DND-41 (cell line): ENCODE measurements around the gene DLGAP1.

Experiments
- ATAC-seq: fragments of 200-7000 bp; cut with Tn5 transposase; 3 replicates; pipeline ENCODE4 v1.9.1; 2021; ENCODE audit warnings: low read depth; ENCODE audit not compliant: insufficient read depth
- DNase-seq: peaks from one replicate; pipeline ENCODE4 v3.0.0-alpha.2; 2020
- H2AFZ ChIP-seq: 2 replicates; pipeline ENCODE4 v1.6.0; 2012; ENCODE audit warnings: low read depth, low read length
- H3K27ac ChIP-seq: 2 replicates; pipeline ENCODE4 v1.5.1; 2012; ENCODE audit warnings: low read length, inconsistent platforms
- H3K27me3 ChIP-seq: fragments of 200-600 bp; sonication (generic); 2 replicates; pipeline ENCODE4 v1.6.0; 2012; ENCODE audit warnings: low read length, mild to moderate bottlenecking, inconsistent platforms; ENCODE audit not compliant: insufficient read depth, poor library complexity
- H3K36me3 ChIP-seq: 2 replicates; pipeline ENCODE4 v1.5.1; 2012; ENCODE audit warnings: low read length, inconsistent platforms; ENCODE audit not compliant: insufficient read depth
- H3K4me1 ChIP-seq: 2 replicates; pipeline ENCODE4 v1.5.1; 2012; ENCODE audit warnings: mild to moderate bottlenecking, low read length; ENCODE audit not compliant: insufficient read depth
- H3K4me2 ChIP-seq: 2 replicates; pipeline ENCODE4 v1.6.0; 2012; ENCODE audit warnings: mild to moderate bottlenecking, moderate library complexity, low read length, inconsistent platforms; ENCODE audit not compliant: insufficient read depth
- H3K4me3 ChIP-seq, 2 experiments: fragments of 200-600 bp in 1 of 2; shearing (Covaris generic) in 1 of 2; 2 replicates each; pipeline ENCODE4 v1.5.1; 2012 to 2016; ENCODE audit warnings: inconsistent platforms in 2 of 2, low read length in 2 of 2, mild to moderate bottlenecking in 2 of 2, low read depth in 1 of 2, moderate library complexity in 1 of 2
- H3K79me2 ChIP-seq: 2 replicates; pipeline ENCODE4 v1.6.0; 2012; ENCODE audit warnings: low read length, inconsistent platforms; ENCODE audit not compliant: insufficient read depth
- H3K9ac ChIP-seq: 2 replicates; pipeline ENCODE4 v1.6.0; 2012; ENCODE audit warnings: low read depth, mild to moderate bottlenecking, inconsistent platforms, low read length, moderate library complexity
- H3K9me3 ChIP-seq: 2 replicates; pipeline ENCODE4 v1.5.1; 2012; ENCODE audit warnings: low read length, moderate library complexity, mild to moderate bottlenecking, inconsistent platforms; ENCODE audit not compliant: insufficient read depth, severe bottlenecking
- H4K20me1 ChIP-seq: 2 replicates; pipeline ENCODE4 v1.6.0; 2012; ENCODE audit warnings: low read length; ENCODE audit not compliant: insufficient read depth
- CTCF ChIP-seq: IDR thresholded peaks from 2 replicates; pipeline ENCODE4 v1.5.1; 2012; ENCODE audit warnings: borderline replicate concordance, low read length, moderate library complexity, mild to moderate bottlenecking; ENCODE audit not compliant: poor library complexity, severe bottlenecking; ENCODE audit errors: extremely low read depth
- EZH2 ChIP-seq: IDR thresholded peaks from 3 replicates; pipeline ENCODE4 v1.6.1; 2012; ENCODE audit warnings: borderline replicate concordance, low read depth, mild to moderate bottlenecking, moderate library complexity, low read length, inconsistent platforms; ENCODE audit not compliant: severe bottlenecking

The DLGAP1 gene

GRCh38 chr18:4230450-4231168, 224.5 kb downstream of the DLGAP1 start:
- H3K9me3 ChIP-seq, result no peaks in the 10 kb centered on the region
- TF ChIP-seq EZH2 (no peak), CTCF (no peak)
- H3K4me1 ChIP-seq, result no peaks in the 10 kb centered on the region
- H4K20me1 ChIP-seq, result no peaks in the 10 kb centered on the region
- no peak overlapping the region for H3K27ac ChIP-seq
- DNase-seq (no peak), ATAC-seq (no peak)
- H3K36me3 ChIP-seq, result no peaks in the 10 kb centered on the region
- H2AFZ ChIP-seq, result no peak overlapping the region
- H3K79me2 ChIP-seq, result no peaks in the 10 kb centered on the region
- H3K27me3 ChIP-seq, result no peaks in the 10 kb centered on the region
- H3K4me2 ChIP-seq, result no peak overlapping the region
- no peak overlapping the region for H3K9ac ChIP-seq
- no peak overlapping the region for H3K4me3 ChIP-seq

- H3K79me2 ChIP-seq, result no peaks in the 10 kb centered on the region
- H3K27me3 ChIP-seq, result no peaks in the 10 kb centered on the region
- no peak overlapping the region for H3K9ac ChIP-seq
- no peak overlapping the region for H2AFZ ChIP-seq
- no peak overlapping the region for H3K4me3 ChIP-seq
- no peak for TF ChIP-seq EZH2
- no peak for TF ChIP-seq CTCF
- no peak overlapping the region for H3K4me2 ChIP-seq
- no peak overlapping the region for H3K27ac ChIP-seq
- no peak for ATAC-seq
- H4K20me1 ChIP-seq, result no peaks in the 10 kb centered on the region
- H3K36me3 ChIP-seq, result no peaks in the 10 kb centered on the region
- DNase-seq, result no peak
- H3K4me1 ChIP-seq, result no peaks in the 10 kb centered on the region
- H3K9me3 ChIP-seq, result no peaks in the 10 kb centered on the region
Measured at GRCh38 chr18:4224031-4224704, 230.9 kb downstream of the DLGAP1 start.

- Histone ChIP-seq H3K79me2 (no peaks in the 10 kb centered on the region), H3K4me2 (no peak overlapping the region), H3K36me3 (no peaks in the 10 kb centered on the region), H3K27ac (no peak overlapping the region), H3K4me3 (no peak overlapping the region), H3K27me3 (no peaks in the 10 kb centered on the region), H4K20me1 (no peaks in the 10 kb centered on the region), H3K4me1 (no peaks in the 10 kb centered on the region), H3K9ac (no peak overlapping the region), H2AFZ (no peak overlapping the region), H3K9me3 (no peaks in the 10 kb centered on the region)
- no peak for DNase-seq
- ATAC-seq, result no peak
- TF ChIP-seq CTCF (no peak), EZH2 (no peak)
Measured at GRCh38 chr18:4211111-4211837, 243.8 kb downstream of the DLGAP1 start.
